GM23338 (cell line): ENCODE data around the gene NDOR1.

Experiments
- CREB1 ChIP-seq: fragments of 250-450 bp; sonication (Bioruptor Pico); IDR thresholded peaks from 2 replicates; pipeline ENCODE4 v1.5.0; 2020; ENCODE audit warnings: low read depth, mild to moderate bottlenecking, moderate library complexity
- EZH2 ChIP-seq: fragments of 200-600 bp; sonication (generic); IDR thresholded peaks from one replicate; pipeline ENCODE4 v1.8.0; 2017; ENCODE audit warnings: antibody characterized with exemption, mild to moderate bottlenecking, low read depth; ENCODE audit not compliant: unreplicated experiment
- EZH2phosphoT487 ChIP-seq: fragments of 200-600 bp; sonication (generic); IDR thresholded peaks from one replicate; pipeline ENCODE4 v1.8.1; 2018; ENCODE audit warnings: antibody characterized with exemption; ENCODE audit not compliant: unreplicated experiment
- JUNB ChIP-seq: IDR thresholded peaks from one replicate; pipeline ENCODE4 v1.6.1; 2016; ENCODE audit warnings: antibody characterized with exemption; ENCODE audit not compliant: unreplicated experiment
- POLR2AphosphoS5 ChIP-seq: IDR thresholded peaks from 2 replicates; pipeline ENCODE4 v1.6.1; 2016; ENCODE audit warnings: antibody characterized with exemption, low read depth
- ZNF114 ChIP-seq: fragments of 250-450 bp; sonication (Bioruptor Pico); IDR thresholded peaks from 2 replicates; pipeline ENCODE4 v1.5.0; 2020; ENCODE audit warnings: mild to moderate bottlenecking, moderate library complexity
- ZNF331 ChIP-seq: fragments of 250-450 bp; sonication (Bioruptor Pico); IDR thresholded peaks from 2 replicates; pipeline ENCODE4 v1.5.0; 2020; ENCODE audit warnings: low read depth, mild to moderate bottlenecking, moderate library complexity
- TF ChIP-seq, protein P1 (sequence below), 2 experiments: fragments of 200-600 bp in 1 of 2; sonication (generic) in 1 of 2; conservative IDR thresholded peaks; 2 replicates each; pipeline versions ENCODE4 v1.5.1 to v1.6.1; 2016 to 2017; ENCODE audit warnings: antibody characterized with exemption in 2 of 2, low read depth in 2 of 2, mild to moderate bottlenecking in 2 of 2, moderate library complexity in 1 of 2
- TF ChIP-seq, protein P2 (sequence below): IDR thresholded peaks from one replicate; pipeline ENCODE4 v1.6.1; 2018; ENCODE audit warnings: antibody characterized with exemption; ENCODE audit not compliant: unreplicated experiment
- TF ChIP-seq, protein P3 (sequence below): IDR thresholded peaks from 2 replicates; pipeline ENCODE4 v1.6.1; 2016; ENCODE audit warnings: antibody characterized with exemption

DNA sequence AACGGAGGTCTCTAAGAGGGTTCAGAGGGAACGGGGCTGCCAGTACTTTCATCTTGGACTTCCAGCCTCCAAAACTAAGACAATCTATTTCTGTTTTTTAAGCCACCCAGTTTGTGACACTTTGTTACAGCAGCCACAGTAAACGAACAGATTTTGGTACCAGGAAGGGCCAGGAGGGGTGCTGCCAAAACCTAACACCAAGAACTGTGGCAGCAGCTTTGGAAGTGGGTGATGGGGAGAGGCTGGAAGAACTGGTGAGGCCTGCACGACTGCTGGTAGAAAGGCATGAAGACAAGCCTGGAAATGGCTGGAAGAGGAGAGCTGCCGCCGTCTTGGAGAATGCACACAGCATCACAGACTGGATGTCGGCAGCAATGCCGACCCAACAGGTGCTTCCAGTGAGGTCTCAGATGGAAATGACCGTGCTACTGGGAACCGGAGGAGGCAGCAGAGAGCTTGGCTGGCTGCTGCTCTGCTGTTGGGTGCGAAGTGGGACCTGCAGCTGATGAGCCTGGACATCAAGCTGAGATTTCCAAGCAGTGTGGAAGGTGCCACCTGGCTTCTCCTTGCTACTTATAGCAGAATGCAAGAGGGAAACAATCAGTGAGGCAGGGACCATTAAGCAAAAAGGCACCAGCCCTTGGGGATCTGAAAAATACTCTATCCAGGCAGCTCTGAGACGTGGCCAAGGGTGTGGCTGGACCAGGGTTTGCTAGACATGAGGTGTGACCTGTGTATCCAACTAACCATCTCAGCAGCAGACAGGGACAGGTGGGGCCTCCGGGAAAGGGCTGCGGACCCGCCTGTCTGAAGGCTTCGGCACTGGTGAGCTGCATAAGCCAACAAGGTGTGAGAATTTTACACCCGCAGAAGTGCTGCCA is 29.0 kb upstream of the NDOR1 start:
- no peak for TF ChIP-seq EZH2
- no peak for TF ChIP-seq EZH2phosphoT487
- TF ChIP-seq, protein P1, sequence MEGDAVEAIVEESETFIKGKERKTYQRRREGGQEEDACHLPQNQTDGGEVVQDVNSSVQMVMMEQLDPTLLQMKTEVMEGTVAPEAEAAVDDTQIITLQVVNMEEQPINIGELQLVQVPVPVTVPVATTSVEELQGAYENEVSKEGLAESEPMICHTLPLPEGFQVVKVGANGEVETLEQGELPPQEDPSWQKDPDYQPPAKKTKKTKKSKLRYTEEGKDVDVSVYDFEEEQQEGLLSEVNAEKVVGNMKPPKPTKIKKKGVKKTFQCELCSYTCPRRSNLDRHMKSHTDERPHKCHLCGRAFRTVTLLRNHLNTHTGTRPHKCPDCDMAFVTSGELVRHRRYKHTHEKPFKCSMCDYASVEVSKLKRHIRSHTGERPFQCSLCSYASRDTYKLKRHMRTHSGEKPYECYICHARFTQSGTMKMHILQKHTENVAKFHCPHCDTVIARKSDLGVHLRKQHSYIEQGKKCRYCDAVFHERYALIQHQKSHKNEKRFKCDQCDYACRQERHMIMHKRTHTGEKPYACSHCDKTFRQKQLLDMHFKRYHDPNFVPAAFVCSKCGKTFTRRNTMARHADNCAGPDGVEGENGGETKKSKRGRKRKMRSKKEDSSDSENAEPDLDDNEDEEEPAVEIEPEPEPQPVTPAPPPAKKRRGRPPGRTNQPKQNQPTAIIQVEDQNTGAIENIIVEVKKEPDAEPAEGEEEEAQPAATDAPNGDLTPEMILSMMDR (conservative IDR thresholded peaks at IDR 0.05; ENCODE audit: low read depth in 2 of 2) = peak; percentile 43 to 58
- TF ChIP-seq, protein P2, sequence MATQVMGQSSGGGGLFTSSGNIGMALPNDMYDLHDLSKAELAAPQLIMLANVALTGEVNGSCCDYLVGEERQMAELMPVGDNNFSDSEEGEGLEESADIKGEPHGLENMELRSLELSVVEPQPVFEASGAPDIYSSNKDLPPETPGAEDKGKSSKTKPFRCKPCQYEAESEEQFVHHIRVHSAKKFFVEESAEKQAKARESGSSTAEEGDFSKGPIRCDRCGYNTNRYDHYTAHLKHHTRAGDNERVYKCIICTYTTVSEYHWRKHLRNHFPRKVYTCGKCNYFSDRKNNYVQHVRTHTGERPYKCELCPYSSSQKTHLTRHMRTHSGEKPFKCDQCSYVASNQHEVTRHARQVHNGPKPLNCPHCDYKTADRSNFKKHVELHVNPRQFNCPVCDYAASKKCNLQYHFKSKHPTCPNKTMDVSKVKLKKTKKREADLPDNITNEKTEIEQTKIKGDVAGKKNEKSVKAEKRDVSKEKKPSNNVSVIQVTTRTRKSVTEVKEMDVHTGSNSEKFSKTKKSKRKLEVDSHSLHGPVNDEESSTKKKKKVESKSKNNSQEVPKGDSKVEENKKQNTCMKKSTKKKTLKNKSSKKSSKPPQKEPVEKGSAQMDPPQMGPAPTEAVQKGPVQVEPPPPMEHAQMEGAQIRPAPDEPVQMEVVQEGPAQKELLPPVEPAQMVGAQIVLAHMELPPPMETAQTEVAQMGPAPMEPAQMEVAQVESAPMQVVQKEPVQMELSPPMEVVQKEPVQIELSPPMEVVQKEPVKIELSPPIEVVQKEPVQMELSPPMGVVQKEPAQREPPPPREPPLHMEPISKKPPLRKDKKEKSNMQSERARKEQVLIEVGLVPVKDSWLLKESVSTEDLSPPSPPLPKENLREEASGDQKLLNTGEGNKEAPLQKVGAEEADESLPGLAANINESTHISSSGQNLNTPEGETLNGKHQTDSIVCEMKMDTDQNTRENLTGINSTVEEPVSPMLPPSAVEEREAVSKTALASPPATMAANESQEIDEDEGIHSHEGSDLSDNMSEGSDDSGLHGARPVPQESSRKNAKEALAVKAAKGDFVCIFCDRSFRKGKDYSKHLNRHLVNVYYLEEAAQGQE = no peak
- no peak for TF ChIP-seq CREB1 (CRISPR knock-in tag)
- TF ChIP-seq POLR2AphosphoS5 = 0 out of 2 replicates have a peak, but pooled peaks have one; percentile 23
- TF ChIP-seq, protein P3, sequence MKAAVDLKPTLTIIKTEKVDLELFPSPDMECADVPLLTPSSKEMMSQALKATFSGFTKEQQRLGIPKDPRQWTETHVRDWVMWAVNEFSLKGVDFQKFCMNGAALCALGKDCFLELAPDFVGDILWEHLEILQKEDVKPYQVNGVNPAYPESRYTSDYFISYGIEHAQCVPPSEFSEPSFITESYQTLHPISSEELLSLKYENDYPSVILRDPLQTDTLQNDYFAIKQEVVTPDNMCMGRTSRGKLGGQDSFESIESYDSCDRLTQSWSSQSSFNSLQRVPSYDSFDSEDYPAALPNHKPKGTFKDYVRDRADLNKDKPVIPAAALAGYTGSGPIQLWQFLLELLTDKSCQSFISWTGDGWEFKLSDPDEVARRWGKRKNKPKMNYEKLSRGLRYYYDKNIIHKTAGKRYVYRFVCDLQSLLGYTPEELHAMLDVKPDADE = no peak
- TF ChIP-seq JUNB = no peak
- TF ChIP-seq ZNF331 (CRISPR knock-in tag) = no peak
- TF ChIP-seq ZNF114 = no peak
